GM18505 (cell line): ENCODE data around the gene CRISPLD2.

ENCODE experiments used
- ATAC-seq: cut with Tn5 transposase; IDR thresholded peaks from one replicate; pipeline ENCODE4 v1.9.1; 2021; ENCODE audit not compliant: unreplicated experiment
- POLR2A ChIP-seq: IDR thresholded peaks from 4 replicates; pipeline ENCODE4 v1.6.1; 2011; ENCODE audit warnings: borderline replicate concordance; ENCODE audit not compliant: insufficient read depth, insufficient read length; ENCODE audit errors: extremely low read depth

Gene CRISPLD2

GRCh38 chr16:84952335-84953189 lies 132.8 kb downstream of the CRISPLD2 start:
- peak; percentile 59 for ATAC-seq
- TF ChIP-seq POLR2A, result no peak

- no peak for ATAC-seq
- no peak for TF ChIP-seq POLR2A
These were observed 133.5 kb downstream of the CRISPLD2 start for GRCh38 chr16:84953190-84953746.

- no peak for TF ChIP-seq POLR2A
- no peak for ATAC-seq
These were observed 135.6 kb downstream of the CRISPLD2 start for GRCh38 chr16:84955427-84955826.

GRCh38 chr16:84957192-84957591 lies 137.4 kb downstream of the CRISPLD2 start:
- ATAC-seq, result no peak

GRCh38 chr16:84957792-84958191 lies 138.0 kb downstream of the CRISPLD2 start:
- ATAC-seq, result no peak
- no peak for TF ChIP-seq POLR2A

More at GRCh38 chr16:84957192-84957591, 137.4 kb downstream of the CRISPLD2 start:
- TF ChIP-seq POLR2A, result no peak
